SKM-1 treated with dmso at 0.1 percent for 144 hours (cell line): ENCODE data around the gene HMOX2.

Experiments used
- DNase-seq: peaks from one replicate; lab custom pipeline; 2025; ENCODE audit not compliant: unreplicated experiment; lab: John Stamatoyannopoulos, UW

The HMOX2 gene

DNA sequence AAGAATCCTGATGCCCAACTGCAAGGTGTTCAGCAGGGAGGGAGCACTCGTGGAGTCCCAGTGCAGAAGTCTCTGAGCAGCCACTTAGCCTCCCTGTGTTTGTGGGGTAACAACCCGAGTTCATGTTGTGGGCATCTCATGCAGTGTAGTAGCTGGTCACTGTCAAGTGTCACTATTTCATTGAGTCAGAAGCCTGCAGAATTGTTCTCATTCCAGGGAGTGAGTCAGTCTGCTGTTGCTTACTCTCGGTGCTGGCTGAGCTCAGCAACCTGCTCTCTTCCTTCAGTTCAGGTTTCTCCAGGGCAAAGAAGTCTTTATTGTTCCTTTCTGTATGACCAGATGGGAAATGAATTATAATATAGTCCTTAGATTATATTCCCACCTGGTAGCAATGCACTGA lies 24.1 kb downstream of the HMOX2 start:
- DNase-seq = no peak

DNA sequence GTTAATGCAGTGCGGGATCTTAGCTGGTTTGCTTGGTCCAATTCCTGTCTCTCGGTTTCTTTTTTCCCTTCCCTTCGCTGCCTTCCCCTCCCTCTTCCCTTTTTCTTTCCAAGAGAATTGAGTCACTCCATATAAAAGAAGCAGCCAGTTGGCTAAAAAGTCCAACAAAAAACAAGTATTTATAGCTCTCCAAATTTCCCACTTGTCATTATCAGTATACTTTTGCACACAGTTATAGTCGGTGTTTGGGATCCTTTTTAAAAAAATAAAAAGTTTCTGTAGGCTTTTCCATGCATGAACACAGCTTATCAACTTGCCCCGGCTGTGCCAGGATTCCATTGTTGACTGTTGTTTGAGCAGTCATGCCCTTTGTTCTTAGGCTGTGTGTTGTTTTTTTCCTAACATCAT lies 24.9 kb downstream of the HMOX2 start:
- DNase-seq = no peak

DNA sequence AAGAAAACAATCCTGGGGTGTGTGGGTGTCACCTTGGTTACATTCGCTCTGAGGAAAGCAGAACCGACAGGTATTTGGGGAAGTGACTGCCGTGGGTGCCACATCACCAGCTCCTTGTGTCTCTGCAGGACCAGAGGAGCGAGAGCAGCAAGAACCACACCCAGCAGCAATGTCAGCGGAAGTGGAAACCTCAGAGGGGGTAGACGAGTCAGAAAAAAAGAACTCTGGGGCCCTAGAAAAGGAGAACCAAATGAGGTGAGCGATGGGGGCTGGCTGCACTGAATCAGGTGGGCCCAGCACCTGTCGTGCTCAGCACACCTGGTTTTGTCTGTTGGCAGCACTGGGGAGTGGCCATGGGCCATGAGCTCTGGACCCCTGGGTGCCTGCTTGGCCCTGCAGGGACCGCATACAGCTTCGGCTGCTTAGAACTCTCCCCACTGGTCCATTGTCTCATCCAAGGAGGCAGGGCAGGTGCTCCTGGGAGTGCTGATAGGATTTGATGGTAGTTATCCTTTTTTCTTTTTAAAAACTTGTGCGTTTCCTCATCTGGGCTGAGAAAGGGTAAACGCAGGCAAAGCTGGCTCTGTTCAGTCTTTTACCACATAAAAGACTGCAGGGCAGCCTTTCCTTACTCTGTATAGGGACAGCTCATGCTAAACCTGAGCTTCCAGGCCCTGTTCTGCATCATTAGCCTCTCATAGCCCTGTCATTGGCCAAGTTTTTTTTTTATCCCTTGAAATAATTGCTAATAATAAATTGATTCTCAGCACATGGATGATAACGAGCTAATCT lies 29.4 kb downstream of the HMOX2 start:
- peak; percentile 95 for DNase-seq

DNA sequence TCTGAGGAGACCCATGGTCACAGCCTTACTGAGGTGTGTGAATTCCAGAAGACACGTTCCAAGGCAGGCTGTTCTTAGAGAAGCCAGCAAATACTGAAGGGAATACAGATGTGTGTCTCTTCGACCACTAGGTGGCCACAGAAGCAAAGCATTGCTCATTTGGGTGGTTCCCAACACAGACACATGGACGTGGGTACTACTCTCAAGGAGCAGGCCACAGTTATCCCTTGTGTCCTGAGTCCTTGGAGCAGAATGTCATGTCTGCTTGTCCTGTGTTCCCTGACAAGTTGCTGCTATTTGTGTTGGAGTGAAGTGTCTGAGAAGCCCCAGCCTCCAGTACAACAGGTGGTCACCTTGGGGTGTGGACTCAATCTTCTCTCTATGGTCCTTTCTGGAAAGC lies 30.3 kb downstream of the HMOX2 start:
- DNase-seq = peak; percentile 83

DNA sequence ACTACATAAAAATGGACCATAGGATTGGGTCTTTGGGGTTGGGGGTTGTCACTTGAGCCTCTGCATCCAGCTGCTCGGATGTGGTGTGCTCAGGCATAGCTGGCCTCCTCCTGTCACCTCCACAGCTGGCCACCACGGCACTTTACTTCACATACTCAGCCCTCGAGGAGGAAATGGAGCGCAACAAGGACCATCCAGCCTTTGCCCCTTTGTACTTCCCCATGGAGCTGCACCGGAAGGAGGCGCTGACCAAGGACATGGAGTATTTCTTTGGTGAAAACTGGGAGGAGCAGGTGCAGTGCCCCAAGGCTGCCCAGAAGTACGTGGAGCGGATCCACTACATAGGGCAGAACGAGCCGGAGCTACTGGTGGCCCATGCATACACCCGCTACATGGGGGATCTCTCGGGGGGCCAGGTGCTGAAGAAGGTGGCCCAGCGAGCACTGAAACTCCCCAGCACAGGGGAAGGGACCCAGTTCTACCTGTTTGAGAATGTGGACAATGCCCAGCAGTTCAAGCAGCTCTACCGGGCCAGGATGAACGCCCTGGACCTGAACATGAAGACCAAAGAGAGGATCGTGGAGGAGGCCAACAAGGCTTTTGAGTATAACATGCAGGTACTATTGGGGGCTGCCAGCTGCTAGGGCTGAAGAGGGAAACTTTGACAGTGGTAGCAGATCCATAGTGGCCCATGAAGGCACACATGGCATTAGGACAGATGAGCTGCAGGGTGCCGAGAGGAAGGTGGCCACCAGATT lies 31.6 kb downstream of the HMOX2 start:
- no peak for DNase-seq

DNA sequence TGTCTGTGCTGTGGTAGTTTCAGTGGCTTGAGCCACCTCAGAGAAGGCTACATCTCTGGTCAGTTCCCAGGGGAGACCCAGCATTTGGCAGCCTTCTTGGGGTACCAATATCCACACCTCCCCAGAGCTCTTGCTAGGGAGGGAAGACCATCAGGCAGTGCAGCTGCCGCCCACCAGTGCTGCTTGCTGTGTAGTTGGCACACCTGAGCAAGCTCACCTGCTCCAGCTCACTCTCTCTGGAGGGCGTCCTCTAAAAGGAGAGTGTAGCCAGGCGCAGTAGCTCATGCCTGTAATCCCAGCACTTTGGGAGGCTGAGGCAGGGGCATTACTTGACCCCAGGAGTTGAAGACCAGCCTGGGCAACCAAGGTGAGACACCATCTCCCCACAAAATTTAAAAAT lies 32.6 kb downstream of the HMOX2 start:
- no peak for DNase-seq

DNA sequence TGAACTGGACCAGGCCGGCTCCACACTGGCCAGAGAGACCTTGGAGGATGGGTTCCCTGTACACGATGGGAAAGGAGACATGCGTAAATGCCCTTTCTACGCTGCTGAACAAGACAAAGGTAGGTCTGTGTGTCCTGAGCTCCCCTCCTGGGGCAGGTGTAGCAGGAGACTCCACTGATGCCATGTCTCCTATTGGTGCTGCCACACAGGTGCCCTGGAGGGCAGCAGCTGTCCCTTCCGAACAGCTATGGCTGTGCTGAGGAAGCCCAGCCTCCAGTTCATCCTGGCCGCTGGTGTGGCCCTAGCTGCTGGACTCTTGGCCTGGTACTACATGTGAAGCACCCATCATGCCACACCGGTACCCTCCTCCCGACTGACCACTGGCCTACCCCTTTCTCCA lies 33.2 kb downstream of the HMOX2 start:
- no peak for DNase-seq

DNA sequence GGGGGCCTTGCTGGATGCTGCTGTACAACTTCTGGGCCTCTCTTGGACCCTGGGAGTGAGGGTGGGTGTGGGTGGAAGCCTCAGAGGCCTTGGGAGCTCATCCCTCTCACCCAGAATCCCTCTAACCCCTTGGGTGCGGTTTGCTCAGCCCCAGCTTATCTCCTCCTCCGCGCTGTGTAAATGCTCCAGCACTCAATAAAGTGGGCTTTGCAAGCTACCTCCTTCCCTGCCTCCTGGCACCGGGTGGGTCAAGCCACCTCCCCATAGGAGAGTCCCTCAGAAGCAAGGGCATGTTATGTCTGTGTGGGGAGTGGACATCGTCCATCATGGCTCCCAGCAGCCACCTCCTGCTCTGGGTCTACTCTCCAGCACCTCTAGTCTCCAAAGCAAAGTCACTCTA lies 33.9 kb downstream of the HMOX2 start:
- no peak for DNase-seq

DNA sequence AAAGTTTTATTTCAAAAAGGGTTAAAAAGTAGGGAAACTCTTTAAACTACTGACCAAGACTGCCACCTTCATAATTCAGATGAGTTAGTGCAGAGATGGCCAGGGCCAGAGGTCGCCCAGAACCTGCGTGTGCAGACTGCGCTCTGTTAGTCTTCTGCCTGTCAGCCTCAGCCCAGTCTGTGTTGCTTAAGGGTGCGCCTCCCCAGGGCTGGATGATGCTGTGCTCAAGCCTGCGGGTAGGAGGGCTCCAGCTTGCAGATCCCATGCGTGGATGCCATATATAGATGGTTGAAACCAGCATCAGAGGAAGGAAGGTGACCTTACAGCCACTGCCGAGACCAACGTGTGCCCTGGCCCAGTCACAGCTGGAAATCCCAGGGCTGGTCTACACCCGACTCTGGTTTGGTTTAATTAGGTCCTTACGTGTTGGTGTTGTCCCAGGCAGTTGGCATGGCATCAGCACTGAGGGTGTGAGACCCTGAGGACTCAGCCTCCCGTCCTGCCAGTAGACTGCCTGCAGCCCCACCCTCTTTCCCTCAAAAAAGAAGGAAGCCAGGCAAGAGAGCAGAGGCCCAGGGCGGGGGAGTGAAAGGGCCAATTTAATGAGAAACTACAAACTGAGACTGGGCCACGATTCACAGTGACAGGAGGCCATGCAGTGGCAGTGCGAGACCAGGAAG lies 34.7 kb downstream of the HMOX2 start:
- DNase-seq = no peak

DNA sequence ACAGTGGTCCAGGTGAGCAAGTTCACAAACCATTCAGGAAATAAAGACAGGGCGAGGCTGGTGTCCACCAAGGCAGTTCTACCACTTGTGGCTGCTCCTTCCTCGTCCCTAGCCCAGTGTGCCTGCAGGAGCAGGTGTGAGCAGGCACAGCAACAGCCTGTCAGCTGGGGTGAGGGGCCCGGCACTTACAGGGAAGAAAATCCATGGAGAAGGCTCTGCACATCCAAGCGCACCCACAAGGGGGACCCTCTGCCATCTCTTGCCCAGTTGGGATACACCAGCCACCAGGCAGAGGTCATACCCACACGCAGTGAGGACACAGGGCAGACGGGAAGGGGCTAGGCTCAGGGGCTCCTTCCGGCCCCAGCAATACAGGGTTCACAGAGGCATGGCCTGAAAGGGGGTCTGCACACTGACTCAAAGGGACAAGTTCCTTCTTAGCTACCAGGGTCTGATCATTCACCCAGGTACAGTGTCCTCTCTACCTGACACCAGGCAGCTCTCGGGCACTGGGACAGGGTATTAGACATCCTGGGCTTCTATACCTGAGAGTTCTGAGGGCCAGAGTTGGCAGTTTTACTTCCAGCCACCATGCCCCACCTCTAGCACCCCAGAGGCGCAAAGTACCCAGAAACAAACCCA lies 35.4 kb downstream of the HMOX2 start:
- DNase-seq = peak; percentile 17

DNA sequence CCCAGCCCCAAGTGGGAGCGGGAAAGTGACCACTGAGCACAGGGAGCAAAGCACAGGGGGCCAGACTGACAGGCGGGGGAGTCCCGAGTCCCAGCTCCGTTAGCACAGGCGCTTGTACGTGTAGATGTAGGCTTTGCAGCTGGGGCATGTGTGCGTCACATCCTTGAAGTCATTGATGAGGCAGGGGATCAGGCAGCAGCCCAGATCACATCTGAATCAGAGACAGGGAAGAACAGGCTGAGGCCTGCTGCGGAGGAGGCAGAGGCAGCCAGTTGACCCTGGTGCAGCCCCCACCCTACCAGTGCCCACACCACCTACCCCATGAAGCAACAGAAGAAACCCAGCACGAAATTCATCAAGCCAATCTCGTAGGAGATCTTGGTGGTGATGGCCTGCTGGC lies 36.3 kb downstream of the HMOX2 start:
- DNase-seq = no peak

DNA sequence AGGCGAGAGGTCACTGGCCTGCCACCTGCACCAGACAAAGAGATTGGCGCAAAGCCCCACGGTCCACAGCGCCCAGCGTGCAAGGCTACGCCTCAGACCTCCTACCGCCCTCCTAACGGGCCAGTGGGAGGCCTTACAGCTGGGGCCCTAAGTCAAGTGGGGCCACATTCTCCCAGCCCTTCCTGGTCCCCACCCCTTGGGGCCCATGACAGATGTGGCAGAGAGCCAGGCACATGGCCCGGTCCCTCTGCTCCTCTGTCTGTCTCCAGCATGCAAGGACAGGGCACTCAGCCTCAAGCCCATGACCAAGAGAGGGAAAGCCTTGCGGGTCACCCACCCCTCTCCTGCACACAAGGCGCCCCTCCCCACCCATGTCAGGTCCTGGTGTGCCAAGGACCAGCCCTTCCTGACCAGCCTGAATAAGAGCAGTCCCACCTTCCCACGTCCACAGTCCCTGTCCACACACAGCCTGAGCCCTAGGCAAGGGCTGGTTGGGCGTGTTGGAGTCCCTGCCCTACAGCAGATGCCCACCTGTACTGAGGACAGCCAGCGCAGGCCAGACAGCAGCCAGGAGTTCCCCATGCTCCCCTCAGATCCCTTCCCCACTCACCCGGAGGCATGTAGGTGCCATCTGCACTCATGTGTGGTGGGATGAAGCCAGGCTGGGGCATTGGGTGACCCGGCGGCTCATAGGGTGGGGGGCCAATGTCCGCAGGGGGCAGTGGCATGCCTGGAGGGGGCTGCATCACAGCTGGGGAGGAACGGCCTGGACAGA lies 37.1 kb downstream of the HMOX2 start:
- no peak for DNase-seq

DNA sequence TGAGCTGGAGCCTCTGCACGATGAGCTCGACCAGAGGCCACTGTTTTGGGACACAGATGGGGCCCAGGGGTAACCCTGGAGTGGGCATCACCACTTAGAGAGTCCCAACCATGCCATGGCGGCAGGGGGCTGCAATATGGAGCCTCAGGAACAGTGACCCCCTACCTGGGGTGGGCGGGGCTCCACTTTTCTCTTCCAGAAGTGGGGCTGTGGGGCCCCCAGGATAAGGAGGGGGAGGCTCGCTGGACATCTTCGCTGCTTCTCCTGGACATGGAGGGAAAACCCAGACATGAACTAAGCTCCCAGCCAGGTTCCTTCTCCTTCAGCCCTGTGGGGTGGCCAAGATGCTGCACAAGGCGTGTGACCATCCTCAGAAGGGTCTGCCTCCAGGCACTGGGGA lies 37.7 kb downstream of the HMOX2 start:
- no peak for DNase-seq

DNA sequence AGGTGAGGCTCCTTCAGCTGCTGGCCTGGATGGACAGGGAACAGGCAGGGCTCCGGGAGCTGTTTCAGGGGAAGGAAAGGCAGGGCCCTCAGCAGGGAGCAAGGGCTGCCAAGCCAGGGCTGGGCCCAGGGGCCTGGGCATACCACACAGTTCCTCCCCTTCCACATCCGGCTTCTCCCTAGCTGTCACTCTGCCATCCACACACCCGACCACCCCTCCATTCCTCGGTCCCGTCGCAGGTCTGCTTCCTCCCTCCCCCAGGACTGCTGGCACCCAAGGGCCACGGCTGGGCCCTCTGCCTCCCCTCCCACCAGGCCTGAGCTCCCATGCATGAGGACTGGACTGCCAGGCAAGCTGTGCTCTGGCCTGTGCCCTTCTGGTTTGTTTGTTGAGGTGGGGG lies 38.4 kb downstream of the HMOX2 start:
- DNase-seq = no peak

DNA sequence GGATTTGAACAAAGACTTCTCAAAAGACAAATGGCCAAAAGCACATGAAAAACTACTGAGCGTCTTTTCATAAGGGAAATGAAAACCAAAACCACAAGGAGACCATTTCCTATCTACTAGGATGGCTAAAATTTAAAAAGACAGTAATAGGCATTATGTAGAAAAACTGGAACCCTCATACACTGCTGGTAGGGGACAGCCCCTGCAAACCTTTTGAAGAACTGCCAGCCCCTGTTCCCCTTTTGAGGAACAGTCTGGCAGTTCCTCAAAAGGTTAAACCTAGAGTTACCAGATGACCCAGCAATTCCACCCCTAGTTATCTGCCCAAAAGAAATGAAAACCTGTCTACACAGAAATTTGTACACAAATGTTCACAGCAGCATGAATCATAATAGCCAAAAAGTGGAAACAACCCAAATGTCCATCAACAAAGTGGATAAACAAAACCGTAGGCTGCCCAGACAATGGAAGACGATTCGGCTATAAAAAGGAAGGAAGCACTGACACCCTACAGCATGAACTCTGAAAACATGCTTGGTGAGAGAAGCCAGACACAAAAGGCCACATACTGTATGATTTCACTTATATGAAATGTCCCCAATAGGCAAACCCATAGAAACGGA lies 39.5 kb downstream of the HMOX2 start:
- DNase-seq = peak; percentile 78

DNA sequence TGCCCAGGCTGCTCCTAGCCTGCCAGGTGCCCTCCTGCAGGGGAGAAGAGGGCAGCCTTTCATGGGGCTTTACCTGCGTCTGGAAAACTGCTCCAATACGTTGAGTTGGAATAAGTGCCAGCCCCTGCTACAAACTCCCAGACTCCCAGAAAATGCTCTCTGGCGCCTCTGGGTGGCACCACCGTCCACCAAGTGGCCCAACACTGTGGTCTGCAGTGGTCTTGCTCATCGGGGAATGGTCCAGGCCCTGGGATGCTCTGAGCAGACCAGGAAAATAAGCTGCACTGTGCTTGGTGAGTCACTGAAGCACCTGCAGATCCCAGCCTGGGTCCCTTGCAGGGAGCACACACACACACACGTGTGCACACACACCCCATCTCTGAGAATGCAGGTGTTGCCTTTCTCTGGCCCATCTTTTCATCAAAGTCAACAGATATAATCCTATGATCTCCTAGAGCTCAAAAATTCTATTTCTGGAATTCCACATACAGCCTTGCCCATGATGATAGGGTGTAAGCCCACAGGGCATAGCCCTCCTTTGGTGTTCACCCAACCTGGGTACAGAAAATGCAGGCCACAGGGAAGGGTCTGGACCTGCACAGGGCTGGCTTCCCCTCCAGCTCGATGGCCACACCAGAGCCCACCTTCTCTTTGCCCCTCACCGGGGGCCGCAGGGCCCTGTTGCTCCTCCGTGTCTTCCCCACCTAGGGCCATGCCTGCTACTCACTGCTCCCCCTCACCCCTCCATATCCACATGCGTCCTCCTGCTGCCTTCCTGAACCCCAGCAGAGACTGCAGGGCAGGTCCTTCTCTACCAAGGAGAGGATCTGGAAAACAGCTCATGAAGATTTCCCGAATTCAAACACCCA lies 41.8 kb downstream of the HMOX2 start:
- DNase-seq = no peak

DNA sequence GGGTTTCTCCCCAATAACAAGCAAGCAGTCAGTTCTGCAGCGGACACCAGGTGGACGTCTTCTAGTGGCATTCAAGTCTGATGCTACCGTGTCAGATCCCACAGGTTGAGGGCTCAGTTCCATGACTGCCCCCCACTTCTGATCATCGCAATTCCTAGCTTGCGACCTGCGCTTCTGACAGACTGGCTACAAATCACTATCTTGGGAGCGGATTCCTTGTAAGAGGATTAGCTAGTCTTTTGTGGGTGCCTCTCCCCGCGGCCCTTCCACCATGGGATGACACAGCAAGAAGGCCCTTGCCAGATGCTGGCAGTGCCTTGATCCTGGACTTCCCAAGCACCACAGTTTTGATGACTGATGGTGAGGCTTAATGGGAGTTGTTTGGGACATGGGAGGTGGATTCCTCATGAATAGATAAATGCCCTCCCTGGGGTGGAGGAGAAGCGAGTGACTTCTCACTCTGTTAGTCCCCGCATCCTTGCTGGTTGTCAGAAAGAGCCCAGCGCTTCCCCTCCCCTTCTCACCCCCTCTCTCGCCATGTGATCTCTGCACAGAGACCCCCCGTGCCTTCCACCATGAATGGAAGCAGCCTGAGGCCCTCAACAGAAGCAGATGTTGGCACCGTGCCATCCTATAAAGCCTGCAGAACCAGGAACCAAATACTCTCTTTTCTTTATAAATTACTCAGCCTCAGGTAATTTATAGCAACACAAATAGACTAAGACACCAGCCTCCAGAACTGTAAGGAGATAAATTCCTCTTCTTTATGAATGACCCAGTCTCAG lies 43.3 kb downstream of the HMOX2 start:
- DNase-seq = no peak

DNA sequence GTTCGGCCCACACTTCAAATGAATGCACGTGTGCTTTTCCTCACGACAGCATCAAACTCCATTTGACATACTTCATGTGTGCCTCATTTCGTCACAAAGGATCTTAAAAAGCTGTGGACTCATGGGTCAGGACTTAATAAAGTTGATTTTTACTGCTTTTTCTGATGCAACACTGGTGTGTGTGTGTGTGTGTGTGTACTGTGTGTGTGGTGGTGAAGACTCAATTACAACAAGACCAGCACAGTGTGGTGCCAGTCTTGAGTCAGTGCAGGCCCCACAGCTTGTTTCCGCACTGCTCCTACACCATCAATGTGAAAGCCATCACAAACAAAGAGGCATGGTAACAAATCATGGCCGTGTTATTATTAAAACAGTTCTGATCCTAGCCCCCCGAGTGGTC lies 44.7 kb downstream of the HMOX2 start:
- no peak for DNase-seq
